ENCODE results near the gene ARHGEF4. TPM values are rescaled to one million over a fixed set of nuclear protein-coding genes. Genes with fewer than 3 reads are reported as not detected.
A peak's percentile ranks its signal among the peaks of the same experiment; 100 is the strongest.

Gene ARHGEF4
- total RNA-seq, 4 donors from 2014 or later, result 108 to 378 (median 134) TPM

DNA sequence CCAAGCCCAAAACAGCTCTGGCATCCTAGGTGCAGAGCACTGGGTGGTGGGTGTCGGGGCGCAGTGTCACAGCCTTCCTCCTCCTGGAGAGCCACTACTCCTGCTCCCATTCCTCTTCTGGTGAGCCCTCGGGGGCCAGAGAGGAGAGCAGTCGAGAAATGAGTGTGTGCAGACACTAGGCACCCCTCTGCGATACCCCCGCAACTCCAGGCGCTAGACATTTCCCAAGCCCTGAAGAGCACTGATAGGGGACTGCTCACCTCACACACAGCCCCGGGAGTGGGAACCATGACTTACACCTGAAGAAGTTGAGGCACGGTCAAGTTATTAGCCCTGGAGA lies 202.4 kb downstream of the ARHGEF4 start:
- TF ChIP-seq EP300 (IDR thresholded peaks at IDR 0.05), result no peak
- no peak for TF ChIP-seq CTCF (IDR thresholded peaks at IDR 0.05)
- no peak for TF ChIP-seq POLR2AphosphoS5 (IDR thresholded peaks at IDR 0.05)
- no peak for TF ChIP-seq POLR2A (IDR thresholded peaks at IDR 0.05)
- H3K27me3 ChIP-seq, result peaks cover 10% of the 10 kb centered on the region
- peaks cover 19% of the 10 kb centered on the region for H3K4me1 ChIP-seq
- peaks cover 35% of the 10 kb centered on the region for H3K36me3 ChIP-seq
- H3K27ac ChIP-seq, result no peak overlapping the region
- 89% methylated on average over 3 of the region's 9 CpGs for WGBS
- H3K4me3 ChIP-seq, result no peak overlapping the region
- H3K9me3 ChIP-seq, result no peaks in the 10 kb centered on the region
- peak in 1 of 2 donors; percentile 61 for DNase-seq (ENCODE audit: low spot score in 2 of 2)

DNA sequence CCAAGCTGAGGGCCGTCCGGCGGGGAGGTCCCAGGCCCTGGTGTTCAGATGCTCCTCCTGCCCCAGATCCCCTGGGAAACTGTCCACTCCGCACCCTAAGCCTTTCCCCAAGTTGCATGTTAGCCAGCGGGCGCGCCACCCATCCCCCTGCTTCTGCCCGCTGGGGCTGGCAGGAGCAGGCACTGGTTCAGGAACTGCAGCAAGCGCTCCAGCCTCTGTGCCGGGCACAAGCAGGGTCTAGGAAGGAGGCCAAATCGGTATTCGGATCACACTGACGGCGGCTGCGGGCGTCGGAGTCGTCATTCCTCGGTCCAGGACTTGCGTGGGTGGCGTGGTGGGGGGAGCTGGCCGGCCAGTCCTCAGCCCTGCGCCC lies 202.8 kb downstream of the ARHGEF4 start:
- 50% methylated on average over 2 of the region's 23 CpGs for WGBS
- Histone ChIP-seq H3K27ac (no peak overlapping the region), H3K9me3 (no peaks in the 10 kb centered on the region), H3K4me3 (peak overlapping the region; percentile 26), H3K4me1 (peaks cover 15% of the 10 kb centered on the region), H3K27me3 (peaks cover 9% of the 10 kb centered on the region), H3K36me3 (peaks cover 39% of the 10 kb centered on the region)
- peak; percentile 58 to 73 for DNase-seq (ENCODE audit: low spot score in 2 of 2)
- TF ChIP-seq POLR2AphosphoS5 (IDR thresholded peaks at IDR 0.05) (no peak), EP300 (IDR thresholded peaks at IDR 0.05) (no peak), POLR2A (IDR thresholded peaks at IDR 0.05) (no peak), CTCF (IDR thresholded peaks at IDR 0.05) (no peak)

DNA sequence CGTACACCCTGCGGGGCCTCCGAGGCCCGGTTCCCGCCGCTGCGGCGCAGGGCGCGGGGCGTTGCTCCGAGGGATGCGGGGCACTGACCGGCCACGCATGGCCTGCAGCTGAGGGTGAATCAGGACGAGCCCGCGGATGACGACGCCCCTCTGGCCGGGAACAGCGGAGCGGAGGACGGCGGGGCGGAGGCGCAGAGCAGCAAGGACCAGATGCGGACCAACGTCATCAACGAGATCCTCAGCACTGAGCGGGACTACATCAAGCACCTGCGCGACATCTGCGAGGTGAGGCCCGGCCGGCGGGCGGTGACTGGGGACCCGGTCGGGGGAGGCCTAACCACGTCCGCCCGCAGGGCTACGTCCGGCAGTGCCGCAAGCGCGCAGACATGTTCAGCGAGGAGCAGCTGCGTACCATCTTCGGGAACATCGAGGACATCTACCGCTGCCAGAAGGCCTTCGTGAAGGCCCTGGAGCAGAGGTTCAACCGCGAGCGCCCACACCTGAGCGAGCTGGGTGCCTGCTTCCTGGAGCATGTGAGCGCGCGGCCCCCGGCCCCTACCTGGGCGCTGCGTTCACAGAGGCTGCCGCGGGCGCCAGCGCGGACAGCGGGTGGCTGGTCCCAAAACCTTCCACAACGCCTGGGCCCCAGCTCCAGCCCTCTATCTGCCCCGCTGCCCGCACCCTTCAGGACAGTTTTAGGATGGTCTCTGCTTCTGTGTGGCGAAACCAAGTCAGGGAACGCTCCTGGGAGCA lies 203.4 kb downstream of the ARHGEF4 start:
- peaks cover 12% of the 10 kb centered on the region for H3K4me1 ChIP-seq
- H3K4me3 ChIP-seq, result peak overlapping the region; percentile 26
- peaks cover 5% of the 10 kb centered on the region for H3K27me3 ChIP-seq
- DNase-seq (ENCODE audit: low spot score in 2 of 2), result peak; percentile 58 to 69
- H3K9me3 ChIP-seq, result no peaks in the 10 kb centered on the region
- TF ChIP-seq EP300 (IDR thresholded peaks at IDR 0.05) (no peak), POLR2A (IDR thresholded peaks at IDR 0.05) (no peak), CTCF (IDR thresholded peaks at IDR 0.05) (no peak), POLR2AphosphoS5 (IDR thresholded peaks at IDR 0.05) (no peak)
- no peak overlapping the region for H3K27ac ChIP-seq
- 74% methylated on average over 19 of the region's 75 CpGs for WGBS
- peaks cover 42% of the 10 kb centered on the region for H3K36me3 ChIP-seq

DNA sequence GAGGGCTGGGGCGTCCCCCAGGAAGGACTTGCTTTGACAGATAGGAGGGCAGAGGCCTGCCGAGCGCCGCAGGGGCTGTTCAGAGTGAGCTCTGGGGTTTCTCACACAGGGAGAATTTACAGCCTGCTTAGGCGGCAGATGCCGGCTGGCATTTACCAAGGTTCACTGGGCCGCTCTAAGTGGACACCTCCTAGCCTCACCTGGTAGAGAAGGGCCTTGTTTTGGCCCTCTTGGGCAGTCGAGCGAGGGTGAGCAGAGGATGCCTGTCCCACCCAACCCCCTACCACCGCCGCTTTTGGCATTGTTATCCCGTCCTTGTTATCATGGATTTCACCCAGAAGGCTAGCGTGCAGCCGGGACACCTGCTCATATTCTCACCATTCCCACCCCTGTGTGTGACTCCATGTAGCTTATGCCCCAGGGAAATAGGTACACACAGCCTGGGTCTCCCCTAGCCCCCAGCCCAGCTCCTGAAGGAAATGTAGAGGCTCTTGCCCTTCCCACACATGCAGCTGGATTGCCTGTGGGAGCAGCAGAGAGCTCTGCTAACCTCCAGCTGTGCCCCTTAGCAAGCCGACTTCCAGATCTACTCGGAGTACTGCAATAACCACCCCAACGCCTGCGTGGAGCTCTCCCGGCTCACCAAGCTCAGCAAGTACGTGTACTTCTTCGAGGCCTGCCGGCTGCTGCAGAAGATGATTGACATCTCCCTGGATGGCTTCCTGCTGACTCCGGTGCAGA lies 204.1 kb downstream of the ARHGEF4 start:
- peaks cover 44% of the 10 kb centered on the region for H3K36me3 ChIP-seq
- H3K27me3 ChIP-seq, result no peaks in the 10 kb centered on the region
- WGBS, result 67% methylated on average over 16 of the region's 23 CpGs
- DNase-seq (ENCODE audit: low spot score in 2 of 2), result peak; percentile 57 to 74
- H3K4me1 ChIP-seq, result peaks cover 5% of the 10 kb centered on the region
- H3K9me3 ChIP-seq, result no peaks in the 10 kb centered on the region
- no peak for TF ChIP-seq POLR2A (IDR thresholded peaks at IDR 0.05)
- no peak for TF ChIP-seq POLR2AphosphoS5 (IDR thresholded peaks at IDR 0.05)
- TF ChIP-seq CTCF (IDR thresholded peaks at IDR 0.05), result no peak
- no peak for TF ChIP-seq EP300 (IDR thresholded peaks at IDR 0.05)
- peak overlapping the region; percentile 26 for H3K4me3 ChIP-seq
- H3K27ac ChIP-seq, result no peak overlapping the region

Measured in suprapubic skin (tissue), 4 donors.